HepG2 (cell line): ENCODE measurements around the gene MIER2. TPM values are rescaled to one million over a fixed set of nuclear protein-coding genes. Genes with fewer than 3 reads are reported as not detected.

Experiments
- ATAC-seq: fragments of 200-7000 bp; cut with Tn5 transposase; 3 replicates; pipeline ENCODE4 v1.9.1; 2020; ENCODE audit warnings: mild to moderate bottlenecking, moderate library complexity
- BruUV-seq: library from RNA; stranded (reverse); fragments of 400-500 nt; replicated peaks from 2 replicates; lab custom pipeline; 2021; lab: Mats Ljungman, UMichigan
- CTCF ChIA-PET: fragments of 300-600 bp; formaldehyde crosslinking; extraction: SDS; loops from one replicate; lab custom pipeline; 2021; ENCODE audit warnings: low total read pairs, inconsistent platforms, low intra/inter-chr PET ratio; lab: Yijun Ruan, JAX
- POLR2A ChIA-PET: fragments of 350-600 bp; sonication (Branson Sonifier 250); formaldehyde crosslinking; loops from one replicate; lab custom pipeline; 2020; ENCODE audit warnings: antibody characterized with exemption, inconsistent platforms; lab: Yijun Ruan, JAX
- DNase-seq: peaks from one replicate; pipeline ENCODE4 v3.0.0-alpha.2; 2015; ENCODE audit warnings: low spot score
- FAIRE-seq: peaks from 3 replicates; lab custom pipeline; 2011; peaks lifted over from hg19 to GRCh38; lab: Jason Lieb, UNC
- H2AFZ ChIP-seq: one replicate; pipeline ENCODE4 v1.6.1; 2011; ENCODE audit warnings: low read length, inconsistent platforms
- H3K27ac ChIP-seq: fragments of 300-600 bp; 3 replicates; pipeline ENCODE4 v1.8.0; 2011; ENCODE audit warnings: mixed run types, mild to moderate bottlenecking, mixed read lengths, low read length, inconsistent platforms; ENCODE audit not compliant: insufficient read depth; ENCODE audit errors: extremely low read length
- H3K27me3 ChIP-seq, 2 experiments: fragments of 200-600 bp in 1 of 2; 2 replicates in 1 of 2; 3 replicates in 1 of 2; pipeline versions ENCODE4 v1.6.0 to v1.8.0; 2011; ENCODE audit warnings: low read length in 2 of 2, mild to moderate bottlenecking in 2 of 2, moderate library complexity in 2 of 2, inconsistent platforms in 1 of 2; ENCODE audit not compliant: insufficient read depth in 2 of 2, control insufficient read depth in 1 of 2
- H3K36me3 ChIP-seq, 2 experiments: fragments of 200-600 bp in 1 of 2; replicated peaks in 1 of 2; 2 replicates in 1 of 2; 3 replicates in 1 of 2; pipeline versions ENCODE4 v1.5.1 to v1.8.0; 2011; ENCODE audit warnings: low read length in 2 of 2, inconsistent platforms in 1 of 2; ENCODE audit not compliant: insufficient read depth in 2 of 2, control insufficient read depth in 1 of 2
- H3K4me1 ChIP-seq: 2 replicates; pipeline ENCODE4 v1.5.1; 2012; ENCODE audit warnings: low read length, inconsistent platforms; ENCODE audit not compliant: insufficient read depth
- H3K4me2 ChIP-seq: 2 replicates; pipeline ENCODE4 v1.6.0; 2011; ENCODE audit warnings: low read depth, low read length, inconsistent platforms
- H3K4me3 ChIP-seq, 3 experiments: fragments of 200-600 bp in 1 of 3; sonication (generic), shearing (Covaris generic) in 1 of 3; replicated peaks in 1 of 3; 2 replicates each; pipeline ENCODE4 v1.5.1; 2011 to 2016; ENCODE audit warnings: low read length in 3 of 3, inconsistent platforms in 2 of 3, low read depth in 2 of 3, mild to moderate bottlenecking in 2 of 3, control low read depth in 1 of 3, mixed read lengths in 1 of 3; ENCODE audit not compliant: insufficient read depth in 1 of 3
- H3K79me2 ChIP-seq: one replicate; pipeline ENCODE4 v1.6.1; 2011; ENCODE audit warnings: low read length, inconsistent platforms; ENCODE audit not compliant: insufficient read depth
- H3K9ac ChIP-seq: 2 replicates; pipeline ENCODE4 v1.6.0; 2011; ENCODE audit warnings: mild to moderate bottlenecking, low read depth, low read length, inconsistent platforms; ENCODE audit not compliant: insufficient read depth
- H3K9me3 ChIP-seq: 2 replicates; pipeline ENCODE4 v1.5.1; 2012; ENCODE audit warnings: mild to moderate bottlenecking, low read length
- H4K20me1 ChIP-seq: 2 replicates; pipeline ENCODE4 v1.6.0; 2011; ENCODE audit warnings: inconsistent platforms, mild to moderate bottlenecking, low read length, moderate library complexity; ENCODE audit not compliant: insufficient read depth
- FOSL2 ChIP-seq: sonication (generic); formaldehyde crosslinking; IDR thresholded peaks from 2 replicates; pipeline ENCODE4 v1.4.0; 2020; ENCODE audit warnings: missing genetic modification reagents
- MXD4 ChIP-seq: IDR thresholded peaks from 2 replicates; pipeline ENCODE4 v1.6.1; 2016; ENCODE audit warnings: mild to moderate bottlenecking, missing biosample characterization, missing genetic modification reagents
- PTBP1 ChIP-seq: fragments of 200-400 bp; formaldehyde crosslinking; IDR thresholded peaks from 2 replicates; pipeline ENCODE4 v1.6.1; 2018; ENCODE audit warnings: low read length, low read depth; ENCODE audit not compliant: poor library complexity, severe bottlenecking
- THAP11 ChIP-seq: IDR thresholded peaks from 2 replicates; pipeline ENCODE4 v1.6.1; 2016; ENCODE audit warnings: missing biosample characterization, missing genetic modification reagents
- ZBTB38 ChIP-seq: sonication (generic); formaldehyde crosslinking; IDR thresholded peaks from 2 replicates; pipeline ENCODE4 v1.5.1; 2020; ENCODE audit warnings: mild to moderate bottlenecking, missing genetic modification reagents
- ZBTB4 ChIP-seq: sonication (generic); formaldehyde crosslinking; IDR thresholded peaks from 2 replicates; pipeline ENCODE4 v1.4.0; 2020; ENCODE audit warnings: missing genetic modification reagents, mild to moderate bottlenecking, borderline replicate concordance
- ZC3H13 ChIP-seq: sonication (generic); formaldehyde crosslinking; IDR thresholded peaks from 2 replicates; pipeline ENCODE4 v1.8.1; 2023; ENCODE audit warnings: mild to moderate bottlenecking, missing genetic modification reagents, moderate library complexity
- ZNF121 ChIP-seq: sonication (generic); formaldehyde crosslinking; IDR thresholded peaks from 2 replicates; pipeline ENCODE4 v1.5.0; 2020; ENCODE audit warnings: mild to moderate bottlenecking, missing genetic modification reagents
- ZNF333 ChIP-seq: sonication (generic); formaldehyde crosslinking; IDR thresholded peaks from 2 replicates; pipeline ENCODE4 v1.4.0; 2020; ENCODE audit warnings: mild to moderate bottlenecking, missing genetic modification reagents, borderline replicate concordance
- ZNF629 ChIP-seq: sonication (generic); formaldehyde crosslinking; conservative IDR thresholded peaks from 2 replicates; pipeline ENCODE4 v1.5.0; 2020; ENCODE audit warnings: missing genetic modification reagents
- ZNF839 ChIP-seq: sonication (generic); formaldehyde crosslinking; IDR thresholded peaks from 2 replicates; pipeline ENCODE4 v1.4.0; 2020; ENCODE audit warnings: missing genetic modification reagents, mild to moderate bottlenecking, borderline replicate concordance
- WGBS: methylation state at CpG from one replicate; pipeline ENCODE4 v1.1.6; 2017; ENCODE audit warnings: low lambda C conversion rate; 5-methylcytosine and 5-hydroxymethylcytosine counted together
- in situ Hi-C: cut with HindIII; loops from 2 replicates; pipeline ENCODE4 v1.10.0; 2017; ENCODE audit warnings: low pct_unique_long_range_greater_than_20kb; ENCODE audit not compliant: extremely low pct_ligation_motif_present
- intact Hi-C: fragments of 100-400 bp; cut with micrococcal nuclease; formaldehyde crosslinking; loops from one replicate; pipeline ENCODE4 v1.10.0; 2022; ENCODE audit not compliant: unreplicated experiment
- polyA plus RNA-seq, 8 experiments: library from polyadenylated mRNA; depleted of rRNA in 3 of 8; stranded (reverse) in 7 of 8; unstranded in 1 of 8; fragments of >200 nt; fragmentation: Illumina TruSeq in 4 of 8; extraction: Trizol in 4 of 8; gene quantifications; 2 replicates each; pipeline versions ENCODE4 v1.2.1 to v1.2.3, GENCODE V29; 2011 to 2016; ENCODE audit warnings: low read depth in 4 of 8, missing spikeins in 1 of 8, mixed read lengths in 1 of 8; ENCODE audit not compliant: insufficient read depth in 1 of 8
- total RNA-seq, 5 experiments: library from RNA; depleted of rRNA; stranded (reverse); fragments of >200 nt; fragmentation: Illumina TruSeq; extraction: Trizol; gene quantifications; 2 replicates each; pipeline ENCODE4 v1.2.3, GENCODE V29; 2016; ENCODE audit warnings: low read depth in 1 of 5
- TF ChIP-seq, protein P1 (sequence below): sonication (generic); formaldehyde crosslinking; IDR thresholded peaks from 2 replicates; pipeline ENCODE4 v1.5.1; 2020; ENCODE audit warnings: mild to moderate bottlenecking, missing genetic modification reagents, moderate library complexity
- TF ChIP-seq, protein P2 (sequence below): sonication (generic); formaldehyde crosslinking; IDR thresholded peaks from 2 replicates; pipeline ENCODE4 v1.9.0; 2022; ENCODE audit warnings: missing genetic modification reagents, mild to moderate bottlenecking, borderline replicate concordance

The MIER2 gene
- total and polyA plus RNA-seq, 2 of the 13 experiments (the other 11 are each of a cell fraction or from before 2014, with no cell fraction given): 9.6 to 25.7 TPM

DNA sequence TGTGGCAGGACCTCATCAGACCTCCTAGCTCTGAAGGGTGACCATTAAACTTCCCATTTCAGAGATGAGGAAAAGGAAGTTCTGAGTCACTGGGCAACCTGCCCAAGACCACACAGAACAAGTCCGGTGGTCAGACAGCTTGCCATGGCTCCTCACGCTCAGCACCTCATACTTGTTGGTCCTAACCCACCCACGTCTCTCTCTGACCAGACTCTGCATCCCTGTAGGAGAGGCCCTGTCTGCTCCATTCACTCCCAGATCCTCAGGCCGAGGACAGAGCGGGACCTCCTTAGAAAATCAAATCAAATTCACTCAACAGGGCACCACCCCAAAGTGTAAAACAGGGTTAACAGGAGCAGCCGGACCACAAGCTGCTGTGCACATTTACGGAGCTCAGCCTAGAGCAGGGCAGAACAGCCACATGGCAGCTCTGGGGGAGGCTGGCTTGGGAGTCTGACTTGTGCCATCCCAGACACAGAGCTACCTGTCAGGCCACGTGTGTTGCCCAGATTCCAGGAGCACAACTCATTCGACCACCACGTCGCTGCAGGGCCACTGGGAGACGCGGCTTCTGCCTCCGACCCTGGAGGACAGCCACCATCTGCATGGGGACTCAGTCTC, 1.7 kb downstream of the MIER2 start:
- 90% methylated on average over 4 of the region's 14 CpGs for WGBS
- Histone ChIP-seq H3K79me2 (peaks cover 61% of the 10 kb centered on the region), H4K20me1 (peaks cover 42% of the 10 kb centered on the region), H2AFZ (no peak overlapping the region), H3K4me2 (peak overlapping the region; percentile 92), H3K4me1 (peaks cover 71% of the 10 kb centered on the region), H3K4me3 (peak overlapping the region; percentile 72 to 93 (median 78)), H3K9ac (peak overlapping the region; percentile 80), H3K27me3 (no peaks in the 10 kb centered on the region; a peak in 1 of 5 replicates), H3K9me3 (no peaks in the 10 kb centered on the region), H3K27ac (peak overlapping the region; percentile 48), H3K36me3 (peaks cover 1 to 5% of the 10 kb centered on the region in 2 experiments; a peak in 2 of 5 replicates)
- POLR2A ChIA-PET: interaction anchor here (1.6 kb wide), 1 partner anchor 167 kb away, joined by 3 read pairs; no protein-coding TSS in a partner anchor
- in situ Hi-C loops: no loop called here
- CTCF ChIA-PET: no interaction called here
- no peak for ATAC-seq
- intact Hi-C loops: no loop called here
- no TSS peak for BruUV-seq
- FAIRE-seq: no peak
- DNase-seq: no peak
- TF ChIP-seq, protein P1, sequence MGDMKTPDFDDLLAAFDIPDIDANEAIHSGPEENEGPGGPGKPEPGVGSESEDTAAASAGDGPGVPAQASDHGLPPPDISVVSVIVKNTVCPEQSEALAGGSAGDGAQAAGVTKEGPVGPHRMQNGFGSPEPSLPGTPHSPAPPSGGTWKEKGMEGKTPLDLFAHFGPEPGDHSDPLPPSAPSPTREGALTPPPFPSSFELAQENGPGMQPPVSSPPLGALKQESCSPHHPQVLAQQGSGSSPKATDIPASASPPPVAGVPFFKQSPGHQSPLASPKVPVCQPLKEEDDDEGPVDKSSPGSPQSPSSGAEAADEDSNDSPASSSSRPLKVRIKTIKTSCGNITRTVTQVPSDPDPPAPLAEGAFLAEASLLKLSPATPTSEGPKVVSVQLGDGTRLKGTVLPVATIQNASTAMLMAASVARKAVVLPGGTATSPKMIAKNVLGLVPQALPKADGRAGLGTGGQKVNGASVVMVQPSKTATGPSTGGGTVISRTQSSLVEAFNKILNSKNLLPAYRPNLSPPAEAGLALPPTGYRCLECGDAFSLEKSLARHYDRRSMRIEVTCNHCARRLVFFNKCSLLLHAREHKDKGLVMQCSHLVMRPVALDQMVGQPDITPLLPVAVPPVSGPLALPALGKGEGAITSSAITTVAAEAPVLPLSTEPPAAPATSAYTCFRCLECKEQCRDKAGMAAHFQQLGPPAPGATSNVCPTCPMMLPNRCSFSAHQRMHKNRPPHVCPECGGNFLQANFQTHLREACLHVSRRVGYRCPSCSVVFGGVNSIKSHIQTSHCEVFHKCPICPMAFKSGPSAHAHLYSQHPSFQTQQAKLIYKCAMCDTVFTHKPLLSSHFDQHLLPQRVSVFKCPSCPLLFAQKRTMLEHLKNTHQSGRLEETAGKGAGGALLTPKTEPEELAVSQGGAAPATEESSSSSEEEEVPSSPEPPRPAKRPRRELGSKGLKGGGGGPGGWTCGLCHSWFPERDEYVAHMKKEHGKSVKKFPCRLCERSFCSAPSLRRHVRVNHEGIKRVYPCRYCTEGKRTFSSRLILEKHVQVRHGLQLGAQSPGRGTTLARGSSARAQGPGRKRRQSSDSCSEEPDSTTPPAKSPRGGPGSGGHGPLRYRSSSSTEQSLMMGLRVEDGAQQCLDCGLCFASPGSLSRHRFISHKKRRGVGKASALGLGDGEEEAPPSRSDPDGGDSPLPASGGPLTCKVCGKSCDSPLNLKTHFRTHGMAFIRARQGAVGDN (CRISPR knock-in tag): peak; percentile 57; the same call in 1 of the 2 replicates
- TF ChIP-seq THAP11 (no peak), ZNF333 (CRISPR knock-in tag) (no peak), ZNF121 (CRISPR knock-in tag) (0 out of 2 replicates have a peak, but pooled peaks have one; percentile 32), FOSL2 (0 out of 2 replicates have a peak, but pooled peaks have one; percentile 7), ZBTB4 (CRISPR knock-in tag) (0 out of 2 replicates have a peak, but pooled peaks have one; percentile 52), ZBTB38 (CRISPR knock-in tag) (peak; percentile 91; the same call in 1 of the 2 replicates), ZNF839 (CRISPR knock-in tag) (0 out of 2 replicates have a peak, but pooled peaks have one; percentile 31), ZC3H13 (CRISPR knock-in tag) (0 out of 2 replicates have a peak, but pooled peaks have one; percentile 72), PTBP1 (no peak), ZNF629 (CRISPR knock-in tag) (peak; percentile 66), MXD4 (CRISPR knock-in tag) (no peak)
- TF ChIP-seq, protein P2, sequence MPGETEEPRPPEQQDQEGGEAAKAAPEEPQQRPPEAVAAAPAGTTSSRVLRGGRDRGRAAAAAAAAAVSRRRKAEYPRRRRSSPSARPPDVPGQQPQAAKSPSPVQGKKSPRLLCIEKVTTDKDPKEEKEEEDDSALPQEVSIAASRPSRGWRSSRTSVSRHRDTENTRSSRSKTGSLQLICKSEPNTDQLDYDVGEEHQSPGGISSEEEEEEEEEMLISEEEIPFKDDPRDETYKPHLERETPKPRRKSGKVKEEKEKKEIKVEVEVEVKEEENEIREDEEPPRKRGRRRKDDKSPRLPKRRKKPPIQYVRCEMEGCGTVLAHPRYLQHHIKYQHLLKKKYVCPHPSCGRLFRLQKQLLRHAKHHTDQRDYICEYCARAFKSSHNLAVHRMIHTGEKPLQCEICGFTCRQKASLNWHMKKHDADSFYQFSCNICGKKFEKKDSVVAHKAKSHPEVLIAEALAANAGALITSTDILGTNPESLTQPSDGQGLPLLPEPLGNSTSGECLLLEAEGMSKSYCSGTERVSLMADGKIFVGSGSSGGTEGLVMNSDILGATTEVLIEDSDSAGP (CRISPR knock-in tag): peak; percentile 41; the same call in 1 of the 2 replicates
